Stimulated activated CD8-positive, alpha-beta memory T cell treated with anti-CD3 and anti-CD28 coated beads, Interleukin-15, amount 100 ng/mL, for 4 hours (primary cell): ENCODE results near the gene GRB10.

ENCODE experiments used
- DNase-seq, 2 donors: peaks; one replicate each; pipeline ENCODE4 v3.0.0-alpha.2; 2020; ENCODE audit warnings: low read depth in 2 of 2

Gene GRB10

GRCh38 chr7:50782375-50783208 is at the start of gene GRB10:
GRB10 (minus strand) TSS chr7:50782896; CDS start chr7:50732322, 50,574 bp downstream.
- no peak for DNase-seq

GRCh38 chr7:50828801-50829200 is 46.1 kb upstream of the GRB10 start:
- DNase-seq = no peak

- DNase-seq = no peak
These were observed 45.4 kb upstream of the GRB10 start for GRCh38 chr7:50828116-50828515.

- no peak for DNase-seq
These were observed 44.6 kb upstream of the GRB10 start for GRCh38 chr7:50827281-50827680.

GRCh38 chr7:50826371-50827172 is 43.9 kb upstream of the GRB10 start:
- no peak for DNase-seq

GRCh38 chr7:50825465-50825864 is 42.8 kb upstream of the GRB10 start:
- no peak for DNase-seq

- no peak for DNase-seq
These were observed 42.2 kb upstream of the GRB10 start for GRCh38 chr7:50824882-50825281.

GRCh38 chr7:50822706-50823105 is 40.0 kb upstream of the GRB10 start:
- DNase-seq = no peak

GRCh38 chr7:50822110-50822509 is 39.4 kb upstream of the GRB10 start:
- no peak for DNase-seq

- DNase-seq = no peak
These were observed 38.8 kb upstream of the GRB10 start for GRCh38 chr7:50821457-50822008.

GRCh38 chr7:50818324-50818723 is 35.6 kb upstream of the GRB10 start:
- DNase-seq = no peak

GRCh38 chr7:50817561-50817960 is 34.9 kb upstream of the GRB10 start:
- DNase-seq = no peak

- no peak for DNase-seq
These were observed 32.4 kb upstream of the GRB10 start for GRCh38 chr7:50815138-50815537.

GRCh38 chr7:50814166-50814565 is 31.5 kb upstream of the GRB10 start:
- DNase-seq = no peak

- no peak for DNase-seq
These were observed 30.3 kb upstream of the GRB10 start for GRCh38 chr7:50812841-50813475.

- no peak for DNase-seq
These were observed 29.4 kb upstream of the GRB10 start for GRCh38 chr7:50812094-50812493.

- DNase-seq = no peak
These were observed 25.7 kb upstream of the GRB10 start for GRCh38 chr7:50808282-50808888.

GRCh38 chr7:50807026-50807730 is 24.5 kb upstream of the GRB10 start:
- DNase-seq = no peak

GRCh38 chr7:50806143-50806542 is 23.4 kb upstream of the GRB10 start:
- DNase-seq = no peak

- DNase-seq = no peak
These were observed 22.9 kb upstream of the GRB10 start for GRCh38 chr7:50805447-50806125.
